Pancreas (tissue), 10 donors: ENCODE results near the gene PLAAT3. TPM values are rescaled to one million over a fixed set of nuclear protein-coding genes. Genes with fewer than 3 reads are reported as not detected.
A peak's percentile ranks its signal among the peaks of the same experiment; 100 is the strongest.

ENCODE experiments used
- ATAC-seq, 4 donors: fragments of 200-7000 bp; cut with Tn5 transposase; one replicate each; pipeline versions ENCODE4 v1.8.0 to v1.9.1; 2020; ENCODE audit warnings: mild to moderate bottlenecking in 4 of 4, moderate library complexity in 4 of 4
- DNase-seq, 6 donors: peaks; one replicate each; pipeline ENCODE4 v3.0.0-alpha.2; 2020
- FAIRE-seq: peaks from 2 replicates; lab custom pipeline; 2012; peaks lifted over from hg19 to GRCh38; lab: Jason Lieb, UNC
- H3K27ac ChIP-seq, 4 donors: fragments of 200-600 bp; sonication (generic); 1 replicate in 3 of 4; 2 replicates in 1 of 4; pipeline versions ENCODE4 v1.5.0 to v1.8.0; 2020
- H3K27me3 ChIP-seq, 4 donors: fragments of 200-600 bp; one replicate each; pipeline ENCODE4 v1.8.0; 2021
- H3K36me3 ChIP-seq, 3 donors: fragments of 200-600 bp; sonication (generic) in 1 of 3; one replicate each; pipeline versions ENCODE4 v1.5.0 to v1.8.0; 2020 to 2021
- H3K4me1 ChIP-seq, 3 donors: fragments of 200-600 bp; one replicate each; pipeline ENCODE4 v1.8.0; 2021
- H3K4me3 ChIP-seq, 4 donors: fragments of 200-600 bp; sonication (generic) in 2 of 4; one replicate each; pipeline versions ENCODE4 v1.5.0 to v1.8.0; 2020 to 2021
- H3K9me3 ChIP-seq, 4 donors: fragments of 200-600 bp; one replicate each; pipeline ENCODE4 v1.8.0; 2021
- CTCF ChIP-seq, 4 donors: fragments of 200-600 bp; sonication (generic) in 3 of 4; IDR thresholded peaks; one replicate each; pipeline versions ENCODE4 v1.5.0 to v1.8.0; 2021; ENCODE audit warnings: antibody characterized with exemption in 4 of 4
- WGBS, 2 donors: extraction: QIAGEN DNeasy Blood & Tissue Kit; methylation state at CpG; one replicate each; pipeline ENCODE4 v1.1.7; 2013; 5-methylcytosine and 5-hydroxymethylcytosine counted together
- intact Hi-C, 3 donors: fragments of 100-400 bp; cut with DNase I; formaldehyde crosslinking; loops; one replicate each; pipeline versions ENCODE4 v1.11.1 to v1.14.2; 2022
- polyA plus RNA-seq, 2 donors: library from polyadenylated mRNA; stranded (reverse); fragments of 200-250 nt; gene quantifications; one replicate each; pipeline ENCODE4 v1.2.3, GENCODE V29; 2013
- total RNA-seq, 6 donors: library from RNA; stranded (reverse); fragmentation: NEBNext Ultra II Directional in 4 of 6; extraction: Animal tissue kit (Norgen Biotek cat#: 25700) in 4 of 6; gene quantifications; one replicate each; pipeline versions ENCODE4 v1.2.1 to v1.2.4, GENCODE V29; 2021 to 2023
- donor health status: healthy with polysubstance abuse.
- donor health status: DM: no; HTN: no; CAD: no; lungs with moderate emphysema.
- donor health status: DM: no; HTN: no; CAD: no.
- donor health status: control.
- donor health status: control.
- donor health status: Bipolar disorder and iron deficiency.
- donor health status: DM: yes; HTN: yes; CAD: no.
- donor health status: DM: no; HTN: no; CAD: no.
- donor health status: DM: no; HTN: no; CAD: no.
- donor health status: DM: yes; HTN: yes; CAD: no.

PLAAT3 gene
- total RNA-seq, result 10 to 100 TPM; 15.2 to 36.0 (median 19.1) TPM
- polyA plus RNA-seq, result 10 to 100 TPM; 26.7 to 30.6 TPM

GRCh38 chr11:63614136-63614671 is at the start of gene PLAAT3:
Gene PLAAT3, minus strand, starts transcription at chr11:63614433. Its CDS starts 419 bp downstream, at chr11:63614014.
- ATAC-seq, result peak; percentile 85 to 91 (median 88)
- DNase-seq, result peak; percentile 73 to 88 (median 80)
- intact Hi-C loops, result no loop called here
- FAIRE-seq, result no peak
- no peaks in the 10 kb centered on the region for H3K27me3 ChIP-seq
- TF ChIP-seq CTCF (IDR thresholded peaks at IDR 0.05), result no peak
- peak within 1 kb of the TSS in 2 of 4 donors; percentile 57 to 76 for H3K27ac ChIP-seq
- H3K36me3 ChIP-seq, result no peaks in the 10 kb centered on the region
- H3K4me3 ChIP-seq, result peak within 1 kb of the TSS; percentile 50 to 67 (median 64)
- no peaks in the 10 kb centered on the region for H3K9me3 ChIP-seq
- WGBS, 2 donors, result 1% methylated on average over 53 of the region's 53 CpGs
- H3K4me1 ChIP-seq, result peaks cover 0 to 7% (median 5%) of the 10 kb centered on the region in 3 donors

GRCh38 chr11:63663809-63664208 is 49.6 kb upstream of the PLAAT3 start:
- DNase-seq (no peak), ATAC-seq (no peak), FAIRE-seq (no peak)
- no peaks in the 10 kb centered on the region for H3K9me3 ChIP-seq
- TF ChIP-seq CTCF (IDR thresholded peaks at IDR 0.05), result no peak
- no peak overlapping the region for H3K27ac ChIP-seq
- H3K36me3 ChIP-seq, result no peaks in the 10 kb centered on the region
- H3K4me3 ChIP-seq, result no peak overlapping the region
- H3K4me1 ChIP-seq, result peaks cover 0 to 15% (median 3%) of the 10 kb centered on the region in 3 donors
- 0 to 3% methylated on average over 1 of the region's 1 CpG for WGBS, 2 donors
- H3K27me3 ChIP-seq, result no peaks in the 10 kb centered on the region
- intact Hi-C loops, result no loop called here

- Histone ChIP-seq H3K27me3 (no peaks in the 10 kb centered on the region), H3K27ac (no peak overlapping the region), H3K4me1 (peaks cover 0 to 6% (median 3%) of the 10 kb centered on the region in 3 donors), H3K4me3 (no peak overlapping the region), H3K36me3 (peaks cover 0 to 5% (median 0%) of the 10 kb centered on the region in 3 donors), H3K9me3 (no peaks in the 10 kb centered on the region)
- no peak for DNase-seq
- no peak for ATAC-seq
- no peak for TF ChIP-seq CTCF (IDR thresholded peaks at IDR 0.05)
- WGBS, 2 donors, result 91 to 96% methylated on average over 8 of the region's 8 CpGs
- FAIRE-seq, result no peak
- intact Hi-C loops, result no loop called here
These were observed 46.7 kb upstream of the PLAAT3 start for GRCh38 chr11:63660972-63661371.

- H3K27me3 ChIP-seq, result no peaks in the 10 kb centered on the region
- 89 to 93% methylated on average over 3 of the region's 3 CpGs for WGBS, 2 donors
- TF ChIP-seq CTCF (IDR thresholded peaks at IDR 0.05), result no peak
- FAIRE-seq (no peak), ATAC-seq (no peak), DNase-seq (no peak)
- intact Hi-C loops, result no loop called here
- H3K4me3 ChIP-seq, result no peak overlapping the region
- no peaks in the 10 kb centered on the region for H3K4me1 ChIP-seq
- H3K27ac ChIP-seq, result no peak overlapping the region
- no peaks in the 10 kb centered on the region for H3K9me3 ChIP-seq
- H3K36me3 ChIP-seq, result peaks cover 0 to 12% (median 0%) of the 10 kb centered on the region in 3 donors
These were observed 38.4 kb upstream of the PLAAT3 start for GRCh38 chr11:63652671-63653070.

GRCh38 chr11:63643205-63643604 is 29.0 kb upstream of the PLAAT3 start:
- Histone ChIP-seq H3K36me3 (peaks cover 0 to 32% (median 0%) of the 10 kb centered on the region in 3 donors), H3K9me3 (no peaks in the 10 kb centered on the region), H3K4me3 (no peak overlapping the region), H3K27me3 (no peaks in the 10 kb centered on the region), H3K4me1 (peaks cover 0 to 14% (median 7%) of the 10 kb centered on the region in 3 donors), H3K27ac (peak overlapping the region in 2 of 4 donors; percentile 16 to 43)
- FAIRE-seq, result no peak
- peak; percentile 74 to 83 (median 78) for ATAC-seq
- peak in 1 of 6 donors; percentile 43 for DNase-seq
- intact Hi-C loops, result loop anchor here in 1 of 3 donors (10.0 kb wide), 1 partner anchor 58 kb away; no protein-coding TSS in a partner anchor
- TF ChIP-seq CTCF (IDR thresholded peaks at IDR 0.05), result no peak
- 35 to 48% methylated on average over 3 of the region's 3 CpGs for WGBS, 2 donors
